SKM-1 (cell line): ENCODE data around the gene PLXNB3.

Source experiments
- DNase-seq: peaks from one replicate; lab custom pipeline; 2025; ENCODE audit not compliant: unreplicated experiment; lab: John Stamatoyannopoulos, UW

Gene PLXNB3

GRCh38 chrX:153791104-153791852 lies 27.2 kb downstream of the PLXNB3 start:
- DNase-seq: no peak

- no peak for DNase-seq
These were observed 28.3 kb downstream of the PLXNB3 start for GRCh38 chrX:153792368-153792767.

- no peak for DNase-seq
These were observed 29.2 kb downstream of the PLXNB3 start for GRCh38 chrX:153793291-153793690.

- peak; percentile 76 for DNase-seq
These were observed 30.2 kb downstream of the PLXNB3 start, which contains the start of the genes IDH3G and SSR4 for GRCh38 chrX:153794018-153794896. Gene IDH3G, minus strand, starts transcription at chrX:153794375. Its CDS starts 49 bp downstream, at chrX:153794326. Gene SSR4, plus strand, starts transcription at chrX:153794668. Its CDS starts 20 bp downstream, at chrX:153794688.

GRCh38 chrX:153794897-153795816 lies 31.1 kb downstream of the PLXNB3 start:
- DNase-seq: no peak

GRCh38 chrX:153797415-153798015 lies 33.5 kb downstream of the PLXNB3 start:
- no peak for DNase-seq

- no peak for DNase-seq
These were observed 35.3 kb downstream of the PLXNB3 start for GRCh38 chrX:153799326-153799725.

GRCh38 chrX:153800177-153800722 lies 36.2 kb downstream of the PLXNB3 start:
- no peak for DNase-seq

- no peak for DNase-seq
These were observed 36.7 kb downstream of the PLXNB3 start for GRCh38 chrX:153800746-153801145.

GRCh38 chrX:153801669-153802068 lies 37.6 kb downstream of the PLXNB3 start:
- no peak for DNase-seq

GRCh38 chrX:153802513-153803045 lies 38.5 kb downstream of the PLXNB3 start:
- no peak for DNase-seq

GRCh38 chrX:153803211-153804099 lies 39.4 kb downstream of the PLXNB3 start:
- no peak for DNase-seq

GRCh38 chrX:153804100-153804595 lies 40.1 kb downstream of the PLXNB3 start:
- DNase-seq: no peak

- DNase-seq: no peak
These were observed 40.6 kb downstream of the PLXNB3 start for GRCh38 chrX:153804621-153805020.

- DNase-seq: no peak
These were observed 41.4 kb downstream of the PLXNB3 start for GRCh38 chrX:153805436-153805835.

GRCh38 chrX:153806999-153807575 lies 43.0 kb downstream of the PLXNB3 start:
- DNase-seq: no peak

GRCh38 chrX:153807976-153808375 lies 43.9 kb downstream of the PLXNB3 start:
- no peak for DNase-seq

- no peak for DNase-seq
These were observed 48.2 kb downstream of the PLXNB3 start for GRCh38 chrX:153812220-153812619.
